Left renal pelvis (tissue), 4 donors: ENCODE results near the gene USP53. TPM values are rescaled to one million over a fixed set of nuclear protein-coding genes. Genes with fewer than 3 reads are reported as not detected.
A peak's percentile ranks its signal among the peaks of the same experiment; 100 is the strongest.
"Not testable (repeated sequence)": the region's sequence is repeated elsewhere in the genome, so short reads cannot be mapped to it uniquely, and the experiment has no call there.

Source experiments
- DNase-seq, 4 donors: peaks; one replicate each; pipeline ENCODE4 v3.0.0-alpha.2; 2013; ENCODE audit warnings: low read depth in 4 of 4, low spot score in 3 of 4
- polyA plus RNA-seq, 4 donors: library from polyadenylated mRNA; unstranded; fragments of 120-200 nt; gene quantifications; one replicate each; pipeline ENCODE4 v1.2.1, GENCODE V29; 2013; ENCODE audit not compliant: insufficient read length in 4 of 4

Gene USP53
- polyA plus RNA-seq: 10 to 100 TPM; 22.2 to 44.3 (median 39.7) TPM

DNA sequence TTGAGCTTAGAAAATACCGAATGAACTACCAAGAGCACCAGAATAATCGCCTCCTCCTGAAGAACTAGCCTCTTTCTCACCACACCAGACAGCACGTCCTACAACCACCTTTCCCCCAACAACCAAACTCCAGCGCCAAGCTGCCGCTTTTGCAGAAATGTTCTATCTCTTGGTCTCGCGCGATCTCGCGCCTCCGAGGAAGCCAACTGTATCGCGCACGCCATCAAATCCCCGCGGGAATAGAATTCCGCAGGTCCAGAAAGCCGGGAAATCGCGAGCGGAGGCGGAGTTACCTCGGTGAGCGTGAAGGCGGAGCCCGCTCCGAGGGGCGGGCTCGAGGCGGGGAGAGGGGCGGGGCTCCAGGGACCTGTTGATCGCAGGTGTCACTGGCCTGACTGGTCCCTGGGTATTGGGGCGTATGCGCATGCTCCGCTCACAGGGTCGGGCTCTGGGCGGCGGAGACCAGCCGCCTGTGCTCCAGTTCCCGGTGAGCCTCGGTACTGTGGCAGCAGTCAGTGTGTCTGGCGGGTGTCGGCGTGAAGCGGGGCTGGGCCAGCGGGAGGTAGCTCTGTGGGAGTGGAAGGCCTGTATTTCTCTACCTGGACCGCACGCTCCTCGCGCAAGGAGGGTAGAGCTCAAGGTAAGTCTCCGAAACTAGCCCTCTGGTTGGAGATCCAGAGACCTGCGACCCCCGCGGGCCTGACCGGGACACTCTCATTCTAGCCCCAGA lies at the start of gene USP53:
TSS of gene USP53 (plus strand) at position 480 of the 730 bp plus-strand sequence. CDS start 27,047 bp downstream, outside the sequence.
- peak; percentile 93 to 95 (median 94) for DNase-seq

DNA sequence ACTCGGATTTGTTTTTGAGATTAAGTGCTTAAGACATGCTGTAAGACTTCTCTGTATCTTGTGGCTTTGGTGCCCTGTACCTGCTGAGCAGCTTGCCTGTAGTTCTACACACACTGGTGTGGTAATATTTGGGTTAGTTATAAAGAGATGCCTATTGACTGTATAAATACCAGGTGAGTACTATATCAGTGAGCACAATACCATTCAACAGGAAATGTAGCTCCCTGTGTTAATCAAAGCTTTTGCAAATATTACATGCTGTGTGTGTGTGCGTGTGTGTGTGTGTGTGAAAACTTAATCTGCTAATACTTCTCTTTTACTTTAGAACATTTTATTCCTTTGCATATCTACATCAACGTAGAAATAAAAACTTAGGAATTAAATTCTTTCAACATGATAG lies 46.7 kb upstream of the USP53 start:
- no peak for DNase-seq

DNA sequence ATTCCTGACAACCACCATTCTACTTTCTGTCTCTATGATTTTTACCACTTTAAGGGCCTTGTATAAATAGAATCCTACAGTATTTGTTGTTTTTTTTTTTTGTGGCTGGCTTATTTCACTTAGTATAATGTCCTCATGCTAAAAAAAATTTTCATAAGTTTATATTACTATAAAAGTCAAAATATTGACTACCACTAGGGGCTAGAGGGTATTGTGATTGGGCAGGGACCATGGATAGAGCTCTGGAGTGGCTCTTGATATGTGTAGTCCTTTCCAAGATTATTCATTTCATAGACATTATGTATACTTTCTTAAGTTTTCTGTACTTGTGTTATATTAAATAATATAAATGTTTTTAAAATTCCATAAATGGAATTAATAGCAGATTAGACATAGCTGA lies 42.3 kb upstream of the USP53 start:
- DNase-seq: no peak

DNA sequence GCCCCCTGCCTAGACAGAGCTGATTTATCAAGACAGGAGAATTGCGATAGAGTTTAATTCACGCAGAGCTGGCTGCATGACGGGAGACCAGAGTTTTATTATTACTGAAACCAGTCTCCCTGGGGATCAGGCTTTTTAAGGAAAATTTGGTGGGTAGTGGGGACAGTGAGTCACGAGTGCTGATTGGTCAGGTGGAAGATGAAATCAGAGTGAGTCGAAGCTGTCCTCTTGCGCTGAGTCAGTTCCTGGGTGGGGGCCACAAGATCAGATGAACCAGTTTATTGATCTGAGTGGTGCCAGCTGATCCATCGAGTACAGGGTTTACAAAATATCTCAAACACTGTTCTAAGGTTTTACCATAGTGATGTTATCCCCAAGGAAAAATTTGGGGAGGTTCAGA lies 40.3 kb upstream of the USP53 start:
- no peak for DNase-seq

DNA sequence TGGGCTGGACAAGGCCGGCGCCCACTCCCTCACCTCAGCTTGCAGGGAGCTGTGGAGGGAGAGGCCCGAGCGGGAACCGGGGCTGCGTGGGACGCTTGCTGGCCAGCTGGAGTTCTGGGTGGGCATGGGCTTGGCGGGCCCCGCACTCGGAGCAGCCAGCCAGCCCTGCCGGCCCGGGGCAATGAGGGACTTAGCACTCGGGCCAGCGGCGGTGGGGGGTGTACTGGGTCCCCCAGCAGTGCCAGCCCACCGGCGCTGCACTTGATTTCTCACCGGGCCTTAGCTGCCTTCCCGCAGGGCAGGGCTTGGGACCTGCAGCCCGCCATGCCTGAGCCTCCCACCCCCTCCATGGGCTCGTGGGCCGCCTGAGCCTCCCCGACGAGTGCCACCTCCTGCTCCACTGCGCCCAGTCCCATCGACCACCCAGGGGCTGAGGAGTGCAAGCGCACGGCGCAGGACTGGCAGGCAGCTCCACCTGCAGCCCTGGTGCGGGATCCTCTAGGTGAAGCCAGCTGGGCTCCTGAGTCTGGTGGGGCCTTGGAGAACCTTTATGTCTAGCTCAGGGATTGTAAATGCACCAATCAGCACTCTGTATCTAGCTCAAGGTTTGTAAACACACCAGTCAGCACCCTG lies 38.7 kb upstream of the USP53 start:
- DNase-seq: not testable (repeated sequence)

DNA sequence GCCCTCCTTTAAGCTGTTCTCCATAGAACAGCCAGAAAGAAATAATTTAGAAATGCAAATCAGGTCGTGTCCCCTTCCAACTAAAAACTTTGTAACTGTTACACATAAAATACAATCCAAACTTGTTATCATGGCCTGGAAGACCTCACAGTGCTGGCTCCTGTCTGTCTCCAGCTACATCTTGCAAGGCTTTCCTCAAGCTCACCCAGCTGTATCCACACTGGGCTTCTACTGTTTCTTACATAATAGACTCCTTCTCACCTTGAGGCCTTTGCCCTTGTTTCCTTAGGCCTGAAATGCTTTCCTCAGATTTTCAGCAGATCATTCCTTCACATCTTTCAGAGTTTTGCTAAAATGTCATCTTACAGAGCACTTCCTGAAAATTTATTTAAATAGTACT lies 33.5 kb upstream of the USP53 start:
- DNase-seq: no peak

DNA sequence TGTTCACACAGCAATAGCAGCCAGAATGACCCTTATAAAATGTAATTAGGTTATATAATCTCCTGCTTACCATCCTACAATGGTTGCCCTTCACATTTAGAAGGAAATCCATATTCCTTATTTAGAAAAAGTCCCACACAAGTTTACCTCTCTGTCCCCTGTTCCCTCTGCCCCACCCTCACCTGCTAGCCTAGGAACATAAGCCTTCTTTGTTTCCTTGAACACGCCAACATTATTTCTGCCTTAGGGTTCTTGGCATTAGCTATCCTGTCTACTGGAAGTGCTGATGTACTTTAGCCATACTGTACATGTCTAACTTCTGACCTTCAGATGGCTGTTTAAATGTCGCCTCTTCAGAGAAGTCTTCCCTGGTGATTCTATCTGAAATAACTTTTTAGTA lies 28.4 kb upstream of the USP53 start:
- DNase-seq: no peak

DNA sequence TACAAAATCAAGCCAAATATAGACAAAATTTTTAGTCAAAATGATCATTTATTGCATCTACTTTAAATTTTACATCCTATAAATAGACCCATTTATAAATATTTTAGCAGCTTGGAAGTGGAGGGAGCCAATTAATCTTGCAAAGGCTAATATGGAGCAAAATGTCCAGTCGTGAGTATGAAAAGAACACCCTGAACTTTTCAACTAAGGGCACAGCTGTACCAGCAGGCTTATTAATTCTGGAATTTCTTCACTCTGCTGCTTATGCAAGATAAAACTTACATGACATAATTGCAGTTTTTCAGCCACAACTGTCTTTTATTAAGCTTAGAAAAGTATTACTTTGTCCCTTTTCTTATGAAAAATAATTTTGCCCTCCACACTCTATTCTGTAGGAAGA lies 22.9 kb upstream of the USP53 start:
- no peak for DNase-seq

DNA sequence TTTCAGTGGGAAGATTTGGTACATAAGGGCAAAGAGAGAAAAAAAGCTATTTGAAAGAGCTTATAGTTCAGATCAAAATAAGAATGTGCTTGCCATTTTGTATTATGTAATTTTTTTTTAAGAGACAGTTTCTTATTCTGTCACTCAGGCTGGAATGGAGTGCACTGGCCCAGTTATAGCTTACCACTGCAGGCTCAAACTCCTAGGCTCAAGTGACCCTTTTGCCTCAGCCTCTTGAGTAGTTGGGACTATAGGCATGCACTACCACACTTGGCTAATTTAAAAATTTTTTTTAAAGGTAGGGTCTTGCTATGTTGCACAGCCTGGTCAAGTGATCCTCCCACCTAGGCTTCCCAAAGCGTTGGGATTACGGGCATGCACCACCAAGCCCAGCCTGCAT lies 22.2 kb upstream of the USP53 start:
- DNase-seq: no peak

DNA sequence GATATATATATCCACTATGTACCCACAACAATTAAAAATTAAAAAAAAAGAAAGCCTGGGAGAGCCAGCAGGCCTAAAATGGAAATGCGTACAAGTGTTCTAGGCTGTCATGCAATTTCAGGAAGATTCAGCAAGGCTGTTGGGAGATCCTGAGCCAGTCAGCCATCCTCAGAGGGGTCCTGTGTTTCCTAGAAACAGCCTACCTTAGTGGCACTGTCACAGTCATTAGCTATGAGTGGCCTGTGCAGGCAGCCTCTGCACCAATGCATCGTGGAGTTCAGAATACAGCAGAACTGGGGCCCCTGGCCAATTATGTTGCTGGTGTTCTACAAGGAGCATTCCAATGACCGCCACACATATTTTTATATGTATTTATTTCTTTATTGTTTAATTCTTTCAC lies 21.0 kb upstream of the USP53 start:
- no peak for DNase-seq

DNA sequence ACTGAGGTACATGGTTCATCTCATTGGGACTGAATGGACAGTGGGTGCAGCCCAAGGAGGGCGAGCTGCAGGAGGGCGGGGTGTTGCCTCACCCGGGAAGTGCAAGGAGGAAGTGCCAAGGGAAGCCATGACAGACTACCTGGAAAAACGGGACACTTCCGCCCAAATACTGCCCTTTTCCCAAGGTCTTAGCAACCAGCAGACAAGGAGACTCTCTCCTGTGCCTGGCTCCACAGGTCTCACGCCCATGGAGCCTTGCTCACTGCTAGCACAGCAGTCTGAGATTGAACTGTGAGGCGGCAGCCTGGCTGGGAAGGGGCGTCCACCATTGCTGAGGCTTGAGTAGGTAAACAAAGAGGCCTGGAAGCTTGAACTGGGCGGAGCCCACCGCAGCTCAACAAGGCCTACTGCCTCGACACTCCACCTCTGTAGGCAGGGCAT lies 14.7 kb upstream of the USP53 start:
- DNase-seq: no peak

DNA sequence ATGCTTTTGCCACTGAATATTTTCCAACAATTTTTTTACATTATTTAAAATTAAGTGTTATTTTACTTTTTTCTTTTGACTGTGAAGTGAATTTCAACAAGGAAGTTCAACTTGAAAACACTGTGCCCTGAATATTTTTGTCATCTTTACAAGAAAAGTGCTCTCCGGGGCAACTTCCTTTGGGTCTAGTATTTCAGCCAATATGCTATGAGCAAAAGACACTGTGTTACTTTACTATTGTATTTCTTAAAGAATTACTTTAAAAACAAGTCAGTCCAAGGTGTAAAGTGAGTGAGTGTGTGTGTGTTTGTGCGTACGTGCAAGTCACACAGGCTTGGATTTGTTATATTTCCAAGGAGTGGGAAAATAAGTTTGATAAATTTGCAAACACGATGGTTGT lies 7.6 kb upstream of the USP53 start:
- DNase-seq: no peak

DNA sequence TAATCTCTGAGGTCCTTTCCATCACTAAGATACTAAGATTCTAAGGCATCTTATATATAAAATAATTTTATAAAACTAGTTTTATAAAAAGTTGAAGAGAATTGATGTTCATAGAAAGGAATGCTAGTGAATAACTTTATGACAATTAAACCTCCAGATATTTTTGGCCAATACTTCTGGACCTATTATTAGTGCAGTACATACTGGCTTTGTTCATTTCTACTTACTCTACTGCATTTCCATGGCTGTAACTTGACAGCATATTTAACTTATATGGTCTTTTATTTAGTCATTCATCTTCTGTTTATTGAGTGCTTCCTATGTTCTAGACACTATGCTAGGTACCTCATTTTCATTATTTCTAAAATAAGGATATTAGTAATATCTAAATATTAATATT lies 6.8 kb upstream of the USP53 start:
- DNase-seq: no peak

DNA sequence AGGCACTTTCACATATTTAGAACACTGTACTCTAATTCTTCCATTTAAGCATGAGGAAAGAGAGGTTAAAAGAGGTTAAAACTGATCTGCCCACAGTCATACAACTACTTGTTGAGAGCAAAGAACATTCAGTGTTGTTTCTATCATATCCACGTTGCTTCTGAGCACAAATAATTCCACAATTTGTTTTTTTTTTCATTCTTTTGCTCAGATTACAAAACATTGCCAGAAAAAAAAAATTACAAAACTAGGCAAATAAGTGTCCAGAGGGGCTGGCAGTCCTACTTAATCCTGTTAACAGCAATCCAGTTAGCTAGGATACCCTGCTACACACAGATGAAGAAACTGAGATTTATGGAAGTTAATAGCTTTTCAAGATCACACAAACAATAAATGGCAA lies 6.3 kb upstream of the USP53 start:
- no peak for DNase-seq

DNA sequence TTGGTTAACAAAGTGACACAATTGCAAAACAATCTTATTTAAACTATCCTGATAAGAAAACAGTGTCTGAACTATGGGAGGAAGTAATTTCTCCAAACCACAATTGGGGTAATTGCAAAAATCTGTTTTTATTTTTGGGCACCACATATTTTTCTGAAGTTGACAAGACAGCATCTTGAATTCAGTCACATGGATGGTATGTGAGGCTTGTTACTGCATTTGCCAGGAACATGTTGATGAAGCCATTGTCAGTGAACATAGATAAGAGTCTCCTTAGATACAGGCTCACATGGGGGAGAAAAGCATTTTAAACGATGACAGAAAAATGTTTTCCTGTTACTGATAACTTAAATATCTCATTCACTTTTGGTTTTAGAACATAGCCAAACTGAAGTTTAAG lies 5.5 kb upstream of the USP53 start:
- DNase-seq: no peak

DNA sequence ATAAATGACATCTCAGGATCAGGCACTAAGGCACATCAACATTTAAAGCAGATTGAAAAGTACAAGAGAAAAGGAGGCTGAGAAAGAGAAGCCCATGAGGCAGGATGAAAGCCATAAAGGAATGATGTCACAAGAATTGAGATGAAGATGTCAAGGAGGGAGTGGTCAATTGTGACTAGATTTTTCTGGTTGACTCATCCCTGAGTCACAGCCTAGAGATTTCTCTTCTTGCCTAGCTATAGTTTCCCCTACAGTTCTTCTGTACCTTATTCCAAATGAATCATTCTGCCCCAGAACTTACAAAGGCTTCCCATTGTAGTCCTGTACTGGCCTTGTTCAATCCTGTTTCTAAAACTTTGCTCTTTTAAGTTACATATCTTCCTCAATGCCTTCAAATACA lies 3.4 kb upstream of the USP53 start:
- DNase-seq: no peak

DNA sequence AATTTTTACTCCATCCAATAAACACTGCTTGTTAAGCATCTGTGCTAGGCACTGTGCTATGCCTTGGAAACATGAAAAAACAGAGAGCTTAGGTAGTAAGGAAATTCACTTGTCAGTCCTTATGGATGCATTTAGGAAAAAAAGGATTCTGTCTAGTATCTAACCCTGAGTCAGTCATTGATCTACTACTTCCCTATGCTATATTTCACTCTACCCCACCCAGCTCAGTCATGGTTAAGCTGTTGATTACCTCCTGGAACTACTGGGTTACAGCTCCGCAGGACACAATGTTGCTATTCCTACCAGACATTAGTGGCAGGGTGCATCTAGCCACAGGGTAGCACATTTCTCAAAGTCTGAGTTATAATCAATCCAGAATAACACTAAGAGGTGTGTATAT lies 2.9 kb upstream of the USP53 start:
- DNase-seq: no peak

DNA sequence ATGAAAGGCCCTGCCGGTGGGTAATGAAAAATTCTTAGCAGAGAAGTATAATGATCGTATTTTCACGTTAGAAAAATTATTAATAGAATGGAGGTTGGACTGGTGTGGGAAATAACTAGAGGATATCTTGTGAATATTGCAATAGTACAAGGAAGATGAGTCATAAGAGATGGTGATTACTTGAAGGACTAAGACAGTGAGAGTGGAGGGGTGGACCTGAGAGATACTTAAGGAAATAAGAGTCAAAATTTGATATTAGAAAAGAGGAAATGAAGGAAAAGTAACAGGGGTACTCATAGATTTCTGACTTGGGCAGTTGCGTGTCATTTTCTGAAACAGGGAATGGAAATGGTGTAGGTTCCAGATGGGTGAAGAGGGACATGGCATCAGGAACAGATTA lies 1.7 kb upstream of the USP53 start:
- no peak for DNase-seq

DNA sequence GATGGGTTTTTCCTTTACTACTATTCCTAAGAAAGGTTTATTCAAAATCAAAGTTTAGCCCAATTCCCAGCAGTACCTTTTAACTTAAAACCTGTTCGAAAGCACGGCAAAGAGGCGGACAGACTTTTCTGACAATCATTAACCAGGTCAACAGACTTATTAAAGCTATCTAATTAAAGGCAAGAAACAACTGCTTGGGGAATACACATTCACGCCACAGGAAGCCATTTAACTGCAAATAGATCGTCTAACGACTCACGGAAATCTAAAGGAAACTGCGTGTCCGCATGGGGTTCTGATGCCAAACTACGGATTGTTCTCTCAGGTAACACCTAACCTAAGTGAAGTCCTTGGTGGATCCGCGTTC lies 663 bp upstream of the USP53 start:
- peak in 1 of 4 donors; percentile 46 for DNase-seq

DNA sequence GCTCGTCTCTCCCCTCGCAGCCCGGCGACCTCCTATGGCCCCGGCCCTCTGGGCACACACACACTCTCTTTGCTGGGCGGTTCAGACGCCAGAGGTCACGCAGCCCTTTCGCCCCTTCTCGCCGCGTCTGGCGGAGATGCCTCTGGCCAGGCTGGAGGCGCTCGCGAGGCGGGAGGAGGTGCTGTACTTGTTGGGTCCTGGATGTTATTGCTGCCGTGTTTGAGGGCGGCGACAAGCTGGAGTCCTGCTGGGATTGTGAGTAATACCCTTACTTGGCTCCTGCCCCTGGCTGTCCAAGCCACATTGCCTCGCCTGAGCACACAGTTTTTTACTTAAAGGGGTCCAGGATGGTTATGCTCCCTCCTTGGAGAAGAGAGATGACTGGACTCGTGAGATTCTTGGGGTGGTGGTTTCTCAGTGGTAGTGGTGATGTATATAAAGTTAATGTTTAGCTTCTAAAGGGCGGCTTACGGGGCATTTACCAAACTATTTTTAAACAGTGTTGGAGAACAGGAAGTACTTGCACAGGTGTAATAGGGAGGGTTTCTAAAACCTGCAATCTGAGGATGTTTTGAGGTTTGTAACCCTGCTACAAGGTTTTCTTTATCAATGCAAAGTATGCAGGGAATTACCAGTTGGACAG lies 572 bp downstream of the USP53 start:
- peak; percentile 42 to 52 (median 50) for DNase-seq

DNA sequence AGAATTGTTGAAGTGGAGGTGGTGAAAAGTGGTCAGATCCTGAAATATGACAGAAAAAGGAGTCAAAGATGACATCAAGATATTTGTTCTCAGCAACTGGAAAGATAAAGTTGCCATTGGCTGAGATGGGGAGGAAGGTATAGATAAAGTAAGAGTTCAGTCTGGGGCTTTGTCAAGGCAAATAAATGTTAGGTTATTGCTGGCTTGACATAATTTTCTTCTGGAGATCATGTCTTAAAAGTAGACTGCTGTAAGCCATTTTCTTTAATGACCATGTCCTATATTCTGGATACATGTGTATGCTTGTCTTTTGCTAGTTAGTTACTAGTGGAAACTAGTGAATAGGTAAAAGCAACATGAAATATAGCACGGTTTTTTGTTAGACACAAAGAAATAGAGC lies 5.6 kb downstream of the USP53 start:
- DNase-seq: no peak

DNA sequence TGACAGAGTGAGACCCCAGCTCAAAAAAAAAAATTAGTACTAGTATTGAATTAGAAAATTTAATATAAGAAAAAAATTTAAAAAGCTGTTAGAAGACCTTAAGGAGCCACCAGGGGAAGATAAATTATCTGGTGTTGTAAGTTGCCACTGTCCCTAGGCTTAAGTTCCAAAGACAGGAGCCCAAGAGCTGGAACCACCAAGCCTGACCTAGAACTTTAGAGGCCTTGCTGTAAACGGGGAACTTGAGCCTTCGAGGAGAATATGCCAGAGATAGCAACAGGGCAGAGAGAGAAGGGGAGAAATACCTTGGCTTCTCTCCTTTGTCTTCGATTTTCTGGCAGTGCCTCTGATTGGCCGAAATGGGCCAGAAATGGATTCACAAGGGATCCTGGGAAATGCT lies 8.9 kb downstream of the USP53 start:
- DNase-seq: no peak
